GM19463 (cell line): ENCODE results near the gene ABCA8.

Source experiments
- ATAC-seq: cut with Tn5 transposase; IDR thresholded peaks from one replicate; pipeline ENCODE4 v1.9.1; 2021; ENCODE audit warnings: mild to moderate bottlenecking, moderate library complexity; ENCODE audit not compliant: unreplicated experiment

ABCA8 gene

DNA sequence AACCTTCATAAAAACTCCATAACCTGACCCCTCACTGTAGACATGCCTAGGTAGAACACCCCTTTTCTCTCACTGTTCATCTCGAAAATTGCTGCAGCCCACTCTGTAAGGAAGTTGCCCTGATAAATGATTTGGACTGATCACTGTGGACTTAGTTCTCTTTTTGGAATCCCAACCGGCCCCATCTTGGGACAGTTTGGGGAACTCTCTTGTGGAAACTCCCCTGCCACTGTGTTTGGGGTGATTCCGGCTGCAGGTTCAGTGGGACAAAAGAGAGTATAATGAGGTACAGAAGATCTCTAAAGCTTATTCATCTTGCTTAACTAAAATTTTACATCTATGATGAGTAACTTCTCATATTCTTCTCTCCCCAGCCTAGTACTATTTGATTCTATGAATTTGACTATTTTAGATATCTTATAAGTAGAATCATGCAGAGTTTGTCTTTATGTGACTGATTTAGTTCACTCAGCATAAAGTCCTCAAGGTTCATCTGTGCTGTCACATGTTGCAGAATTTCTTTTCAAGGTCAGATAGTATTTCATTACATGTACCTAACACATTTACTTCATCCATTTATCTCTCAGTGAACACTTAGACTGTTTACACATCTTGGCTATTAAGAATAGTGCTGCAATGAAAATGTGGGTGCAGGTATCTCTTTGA lies 84.9 kb downstream of the ABCA8 start:
- no peak for ATAC-seq

DNA sequence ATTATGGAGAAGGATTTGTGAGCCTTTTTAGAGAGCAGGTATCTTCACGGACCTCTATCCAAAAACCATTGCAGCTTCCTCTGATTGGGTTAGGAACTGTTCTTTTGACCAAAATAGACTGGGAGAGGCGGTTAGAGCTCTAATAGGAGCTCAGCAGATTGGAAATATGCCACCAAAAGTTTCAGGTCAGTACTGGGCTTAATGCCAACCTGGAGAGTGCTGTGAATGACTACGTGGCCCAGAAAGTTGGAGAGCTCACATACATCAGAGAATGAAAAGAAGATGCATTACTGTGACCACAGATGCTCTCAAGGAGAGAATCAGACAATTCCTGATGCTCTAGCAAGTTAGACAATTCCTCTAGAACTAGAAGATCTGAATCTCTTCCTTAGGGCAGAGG lies 86.5 kb downstream of the ABCA8 start:
- no peak for ATAC-seq

DNA sequence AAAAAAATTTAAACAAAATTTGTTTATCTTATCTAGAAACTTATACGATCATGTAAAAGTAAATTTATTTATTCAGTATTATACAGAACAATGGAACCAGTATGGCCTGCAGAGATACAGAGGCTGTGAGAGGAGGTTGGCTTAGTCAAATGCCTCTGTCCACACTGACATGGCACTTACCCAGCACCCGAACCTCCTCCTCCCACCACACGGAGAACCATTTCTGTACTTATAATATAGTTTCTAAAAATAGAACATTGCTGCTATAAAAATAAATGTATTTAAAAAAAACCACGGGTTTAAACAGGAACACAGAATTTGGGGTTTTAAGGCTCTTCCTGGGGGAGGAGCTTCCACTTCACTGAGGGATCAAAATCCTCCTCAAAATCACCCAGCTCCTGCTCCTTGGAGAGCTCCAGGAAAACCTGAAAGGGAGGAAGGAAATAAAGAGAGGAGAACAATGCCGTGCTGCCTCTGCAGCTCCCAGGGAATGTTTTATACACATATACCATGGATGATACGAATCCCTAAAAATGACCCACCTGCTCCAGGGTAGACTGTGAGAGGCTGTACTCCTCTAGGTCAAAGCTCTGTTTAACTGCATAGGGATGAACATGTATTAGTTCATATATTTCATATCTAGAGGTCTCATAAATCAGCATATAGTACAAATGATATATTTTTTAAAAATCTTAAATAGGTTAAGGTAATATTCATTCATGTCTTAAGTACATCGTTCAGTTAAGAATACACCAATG lies 87.3 kb downstream of the ABCA8 start:
- no peak for ATAC-seq

DNA sequence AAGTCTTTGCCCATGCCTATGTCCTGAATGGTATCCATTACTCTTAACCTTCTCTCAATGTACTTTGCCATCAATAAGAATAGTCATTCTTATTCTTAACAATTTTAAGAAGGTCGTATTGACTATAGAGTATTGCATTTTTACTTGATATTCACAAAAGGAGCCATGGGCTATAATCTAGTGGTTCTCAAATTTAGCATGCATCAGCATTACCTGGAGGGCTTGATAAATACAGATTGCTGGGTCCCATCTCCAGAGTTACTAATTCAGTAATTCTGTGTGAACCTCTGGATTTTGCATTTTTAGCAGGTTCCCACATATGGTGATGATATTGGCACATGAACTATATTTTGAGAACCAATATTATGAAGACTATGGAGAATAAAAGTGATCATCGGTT lies 89.6 kb downstream of the ABCA8 start:
- no peak for ATAC-seq

DNA sequence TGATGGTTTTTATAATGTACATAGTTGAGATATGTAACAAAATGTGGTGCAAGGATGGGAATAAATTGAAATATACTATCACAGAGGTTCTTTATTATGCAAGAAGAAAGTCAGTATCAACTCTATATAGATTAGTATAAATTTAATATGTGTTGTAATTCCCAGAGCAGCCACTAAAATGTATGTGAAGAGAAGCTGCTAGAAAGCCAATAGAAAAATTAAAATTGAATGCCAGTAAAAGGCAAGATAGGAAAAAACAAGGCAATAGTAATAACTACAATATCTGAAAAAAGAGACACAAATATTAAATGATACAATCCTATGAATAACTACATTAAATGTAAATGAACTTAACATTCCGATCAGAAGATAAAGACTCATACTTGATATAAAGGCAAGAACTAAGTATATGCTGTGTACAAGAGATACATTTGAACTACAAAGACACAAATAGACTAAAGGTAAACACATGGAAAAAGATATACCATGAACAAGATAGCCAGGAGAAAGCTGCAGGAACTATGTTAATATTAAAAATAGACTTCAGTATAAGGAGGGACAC lies 92.0 kb downstream of the ABCA8 start:
- ATAC-seq, result no peak

DNA sequence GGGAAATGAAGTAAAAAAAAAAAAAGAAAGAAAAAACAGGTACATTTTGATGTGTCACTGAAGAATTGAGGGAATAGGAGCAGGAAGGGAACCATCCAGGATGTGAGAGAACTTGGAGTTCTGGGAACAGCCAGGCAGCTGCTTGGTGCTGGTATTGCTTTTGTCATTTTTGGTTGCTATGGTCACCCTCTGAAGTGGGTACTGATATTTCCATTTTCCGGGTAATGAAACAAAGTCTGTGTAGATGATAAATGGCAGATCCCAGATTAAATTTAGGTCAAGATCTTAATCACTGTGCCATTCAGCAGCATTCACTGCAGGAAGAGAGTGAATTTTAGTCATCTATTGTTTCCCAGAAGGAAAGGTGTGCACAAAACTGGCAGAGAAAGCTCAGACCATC lies 93.6 kb downstream of the ABCA8 start:
- ATAC-seq, result no peak

DNA sequence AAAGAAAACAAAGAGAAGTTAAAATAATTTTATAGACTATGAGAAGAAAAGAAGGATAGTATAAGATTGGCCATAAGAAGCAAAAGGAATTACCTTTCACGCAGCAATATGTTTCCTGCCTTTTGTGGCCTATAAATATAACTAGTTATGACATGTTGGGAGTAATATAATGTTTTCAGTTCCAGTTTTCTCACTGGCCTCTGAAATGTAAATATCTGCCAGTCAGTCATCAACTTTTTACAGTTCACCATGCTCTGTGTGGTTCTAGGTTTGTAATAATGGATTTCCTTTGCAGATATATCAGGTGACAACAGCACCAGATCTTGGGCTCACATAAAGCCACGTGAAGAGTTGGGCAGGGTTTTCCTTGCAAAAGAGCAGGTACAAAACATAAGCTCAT lies 94.3 kb downstream of the ABCA8 start:
- no peak for ATAC-seq

DNA sequence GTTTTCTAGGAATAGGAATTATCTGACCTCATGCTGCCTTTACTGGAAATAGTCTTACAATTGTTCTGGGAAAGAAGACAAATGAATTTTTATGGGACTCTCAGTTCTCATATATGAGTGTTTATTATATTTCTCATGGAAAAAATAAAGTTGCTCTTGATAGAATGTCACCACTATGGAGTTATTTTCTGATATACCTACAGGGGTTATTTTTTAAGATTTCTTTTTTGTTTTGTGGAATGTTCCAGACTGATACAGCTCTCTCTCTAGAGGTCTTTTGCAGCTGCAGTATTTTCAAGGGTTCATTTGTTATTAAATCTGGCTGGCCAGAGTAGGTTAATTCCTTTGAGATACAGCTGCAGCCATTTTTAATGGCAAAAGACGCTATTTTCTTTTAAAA lies 100.7 kb downstream of the ABCA8 start:
- no peak for ATAC-seq

DNA sequence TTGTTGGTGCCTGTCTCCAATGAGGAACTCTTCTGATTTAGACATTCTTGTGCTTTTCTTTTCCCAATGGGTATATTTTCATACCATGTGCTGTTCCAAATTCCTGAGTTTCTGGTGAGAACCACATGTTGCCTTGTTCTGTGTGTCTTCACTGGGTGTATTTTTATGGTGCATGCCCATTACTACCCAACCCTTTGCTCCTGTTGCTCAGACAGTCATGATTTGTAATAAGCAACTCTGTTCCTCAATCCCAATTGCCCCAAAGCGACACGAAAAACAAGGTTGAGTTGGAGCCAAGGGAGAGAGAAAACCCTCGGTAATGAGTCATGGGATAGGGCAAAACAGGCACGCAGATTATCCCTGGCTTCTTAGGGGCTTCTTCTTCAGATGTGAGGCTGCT lies 101.8 kb downstream of the ABCA8 start:
- no peak for ATAC-seq

DNA sequence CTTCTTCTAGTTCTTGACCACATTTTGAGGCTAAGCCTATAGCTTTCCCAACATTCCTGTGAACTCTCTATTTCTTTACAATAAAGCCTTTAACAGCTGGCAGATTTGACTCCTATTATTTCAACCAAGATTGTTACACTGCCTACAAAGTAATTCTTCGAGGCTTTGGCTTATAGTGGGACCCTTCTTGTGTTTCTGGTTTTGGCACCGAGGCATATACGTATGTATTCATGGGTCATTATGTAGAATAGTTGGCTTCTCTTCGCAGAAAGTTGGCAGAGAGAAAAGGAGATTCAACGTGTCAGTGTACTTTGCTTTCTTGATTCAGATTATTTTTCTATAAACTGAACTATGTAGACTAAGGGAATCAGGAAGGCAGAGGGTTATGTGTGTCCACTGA lies 102.2 kb downstream of the ABCA8 start:
- ATAC-seq, result no peak

DNA sequence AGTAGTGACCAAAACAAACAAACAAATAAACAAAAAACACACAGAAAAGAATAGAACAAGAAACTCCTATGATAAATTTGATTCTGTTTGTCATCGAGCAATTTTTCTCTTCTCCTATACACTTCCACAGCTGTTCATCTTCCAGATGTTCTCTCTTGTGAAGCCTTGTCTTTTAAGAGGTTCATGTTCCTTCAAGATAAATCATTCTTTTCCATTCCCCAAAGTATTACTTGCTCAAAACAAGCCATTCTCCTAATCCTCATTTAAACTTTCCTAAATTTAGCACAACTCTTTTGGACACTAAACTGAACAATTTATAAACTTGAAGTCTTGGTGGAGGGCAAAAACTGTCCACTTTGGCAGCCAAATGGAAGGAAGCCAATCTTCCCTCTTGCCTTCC lies 103.3 kb downstream of the ABCA8 start:
- ATAC-seq, result no peak

DNA sequence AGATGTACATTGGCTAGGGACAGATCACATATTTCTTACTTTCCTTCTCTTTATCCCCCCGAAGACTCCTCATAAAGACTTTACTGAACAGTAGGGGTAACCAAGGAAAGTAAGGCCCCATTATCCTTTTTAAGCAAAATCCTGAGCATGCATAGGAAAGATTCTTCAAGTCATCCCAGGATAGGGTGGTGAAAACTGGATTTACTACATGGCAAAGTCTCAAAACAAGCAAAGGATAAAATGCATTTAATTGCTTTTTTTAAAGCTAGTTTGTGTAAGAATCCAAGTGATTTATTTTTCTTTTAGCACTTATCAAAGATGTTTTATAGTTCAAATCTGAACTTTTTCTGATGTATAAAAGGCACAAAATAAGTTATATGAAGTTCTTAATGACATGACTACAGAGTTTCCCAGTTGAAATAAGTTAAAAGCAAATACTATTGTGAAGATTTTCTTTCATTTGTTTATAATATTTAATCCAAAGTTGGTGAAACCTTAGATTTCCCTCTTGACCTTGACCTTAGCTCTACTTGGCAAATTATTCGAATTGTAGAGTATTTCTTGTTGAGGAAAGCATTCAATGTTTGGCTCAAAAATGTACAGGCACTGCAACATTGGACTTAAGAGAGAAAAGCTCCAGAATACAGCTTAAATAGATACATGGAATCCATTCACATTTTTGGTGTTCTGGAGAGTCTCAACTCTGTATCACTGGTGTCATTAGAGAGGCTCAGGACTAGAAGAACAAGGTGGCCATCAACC lies 104.3 kb downstream of the ABCA8 start:
- ATAC-seq, result no peak

DNA sequence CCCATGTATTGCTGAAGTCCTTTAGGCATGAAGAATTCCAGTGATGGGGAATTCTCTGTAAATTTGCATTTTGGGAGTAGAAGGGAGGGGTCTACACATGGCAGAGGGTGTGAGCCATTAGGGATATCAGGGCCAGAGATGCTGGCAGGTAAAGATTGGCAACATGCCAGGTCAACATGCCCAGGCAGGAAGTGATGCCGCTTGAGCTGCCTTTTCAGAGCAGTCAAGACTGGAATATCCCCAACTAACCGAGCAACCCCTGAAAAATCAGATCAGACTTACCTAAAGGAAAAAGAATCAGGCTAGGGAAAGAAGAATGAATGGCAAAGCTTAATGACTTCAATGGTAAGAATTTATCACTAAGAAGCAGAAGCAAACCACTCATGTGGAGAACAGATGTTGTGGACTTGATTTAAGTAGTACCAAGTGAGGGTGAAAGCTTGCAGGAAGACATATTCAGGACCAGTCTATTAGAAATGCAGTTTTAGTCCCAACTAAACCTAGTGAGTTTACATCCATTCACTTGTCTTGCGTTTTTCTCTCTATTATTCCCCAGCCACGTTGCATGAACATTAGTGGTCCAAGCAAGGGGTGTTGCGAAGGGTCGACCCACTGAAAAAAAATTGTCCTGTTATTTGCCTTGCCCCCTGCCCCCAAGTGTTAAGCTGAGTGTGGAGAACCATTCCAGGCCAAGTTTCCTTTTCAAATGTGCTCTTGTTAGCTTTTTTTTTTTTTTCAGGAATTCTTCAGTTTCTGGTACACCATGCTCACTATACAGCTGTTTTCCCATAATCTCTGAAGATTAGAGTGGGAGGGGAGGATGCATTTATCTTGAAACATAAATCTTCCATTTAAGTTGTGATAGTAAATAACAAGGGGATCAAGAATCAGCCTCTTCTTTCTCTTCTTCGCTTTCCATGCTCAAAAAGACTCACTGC lies 105.2 kb downstream of the ABCA8 start:
- ATAC-seq, result no peak

DNA sequence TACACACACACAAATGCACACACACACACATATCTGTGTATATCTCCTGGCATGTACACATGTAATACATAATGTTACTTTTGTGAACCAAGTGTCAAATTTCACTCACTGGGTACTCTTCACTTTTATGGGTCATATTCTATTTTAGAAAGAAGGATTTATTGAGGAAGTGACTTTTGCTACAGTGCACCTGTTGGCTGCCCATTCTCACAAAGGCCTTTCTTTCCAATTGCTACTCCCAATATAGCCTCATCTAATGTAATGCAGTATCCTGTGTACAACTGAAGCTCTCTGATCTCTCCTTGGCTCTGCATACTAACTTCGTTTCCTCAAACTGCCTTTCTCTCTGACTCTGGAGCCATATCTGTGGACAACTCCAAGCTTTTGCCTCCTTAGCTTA lies 107.5 kb downstream of the ABCA8 start:
- ATAC-seq, result no peak

DNA sequence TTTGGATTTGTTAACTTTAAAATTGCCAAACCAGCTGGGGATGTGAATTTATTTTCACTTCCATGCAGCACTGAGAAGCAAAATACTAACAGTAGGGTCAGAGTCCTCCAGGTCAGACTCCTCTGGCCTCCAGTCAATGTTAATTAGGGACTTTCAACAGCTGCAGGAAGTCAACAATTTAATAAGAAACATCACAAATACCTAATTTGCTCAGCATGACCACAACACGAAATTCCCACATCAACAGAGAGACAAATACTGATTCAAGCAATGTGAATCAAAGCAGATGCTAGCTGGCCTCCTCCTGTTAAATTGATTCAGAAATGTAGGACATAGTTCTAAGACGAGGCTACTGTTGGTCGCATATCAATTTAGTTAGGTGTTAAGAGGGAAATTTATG lies 111.7 kb downstream of the ABCA8 start:
- peak; percentile 92 for ATAC-seq

DNA sequence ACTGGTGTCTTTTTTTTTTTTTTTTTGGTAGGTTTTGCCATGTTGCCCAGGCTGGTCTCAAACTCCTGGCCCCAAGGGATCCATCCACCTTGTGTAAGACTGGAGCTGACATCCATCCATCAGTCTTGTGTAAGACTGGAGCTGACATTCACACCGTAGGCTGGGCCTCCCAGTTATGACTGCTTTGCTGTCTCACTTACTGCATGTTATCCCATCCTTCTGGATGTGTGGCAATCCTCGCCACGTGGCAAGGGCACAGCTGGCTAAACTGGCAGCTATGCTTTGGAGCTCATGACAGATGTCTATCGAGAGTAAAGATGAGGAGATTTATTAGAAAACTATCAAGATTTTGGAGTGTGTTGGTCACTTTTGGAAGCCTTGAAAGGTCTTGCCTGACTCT lies 115.1 kb downstream of the ABCA8 start:
- no peak for ATAC-seq

DNA sequence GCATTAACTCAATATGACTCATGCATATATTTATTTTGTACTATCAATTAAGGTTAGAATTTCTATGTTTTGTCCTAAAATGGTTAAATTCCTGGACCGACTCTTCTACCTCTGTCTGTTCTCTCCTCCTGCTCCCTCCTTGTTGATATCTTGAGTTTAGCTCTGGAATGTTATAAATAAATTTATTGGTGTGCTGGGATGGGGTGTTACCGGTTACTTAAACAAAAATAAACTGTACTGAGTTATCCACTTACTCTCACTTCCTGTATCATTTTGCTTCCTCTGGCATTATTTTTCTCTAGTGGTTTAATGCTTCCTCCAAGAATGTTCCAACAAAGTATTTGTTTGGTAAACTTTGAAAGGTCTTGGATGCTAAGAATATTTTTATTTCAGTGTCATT lies 120.1 kb downstream of the ABCA8 start:
- ATAC-seq, result no peak

DNA sequence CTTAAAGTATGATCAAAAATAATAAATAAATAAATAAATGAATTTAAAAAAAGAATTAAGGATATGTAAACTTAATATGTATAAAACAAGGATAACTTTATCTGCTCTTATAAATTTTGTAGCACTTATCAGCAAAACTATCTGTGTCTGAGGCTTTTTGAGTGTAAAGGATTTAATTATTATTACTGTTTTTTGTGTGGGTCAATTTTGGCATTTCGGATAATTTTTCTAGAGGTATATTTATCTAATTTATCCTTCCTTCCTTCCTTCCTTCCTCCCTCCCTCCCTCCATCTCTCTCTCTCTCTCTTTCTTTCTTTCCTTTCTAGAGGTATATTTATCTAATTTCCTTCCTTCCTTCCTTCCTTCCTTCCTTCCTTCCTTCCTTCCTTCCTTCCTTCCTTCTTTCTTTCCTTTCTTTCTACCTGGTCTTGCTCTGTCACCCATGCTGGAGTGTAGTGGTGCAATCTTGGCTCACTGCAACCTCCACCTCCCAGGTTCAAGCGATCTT lies 120.8 kb downstream of the ABCA8 start:
- ATAC-seq, result no peak

DNA sequence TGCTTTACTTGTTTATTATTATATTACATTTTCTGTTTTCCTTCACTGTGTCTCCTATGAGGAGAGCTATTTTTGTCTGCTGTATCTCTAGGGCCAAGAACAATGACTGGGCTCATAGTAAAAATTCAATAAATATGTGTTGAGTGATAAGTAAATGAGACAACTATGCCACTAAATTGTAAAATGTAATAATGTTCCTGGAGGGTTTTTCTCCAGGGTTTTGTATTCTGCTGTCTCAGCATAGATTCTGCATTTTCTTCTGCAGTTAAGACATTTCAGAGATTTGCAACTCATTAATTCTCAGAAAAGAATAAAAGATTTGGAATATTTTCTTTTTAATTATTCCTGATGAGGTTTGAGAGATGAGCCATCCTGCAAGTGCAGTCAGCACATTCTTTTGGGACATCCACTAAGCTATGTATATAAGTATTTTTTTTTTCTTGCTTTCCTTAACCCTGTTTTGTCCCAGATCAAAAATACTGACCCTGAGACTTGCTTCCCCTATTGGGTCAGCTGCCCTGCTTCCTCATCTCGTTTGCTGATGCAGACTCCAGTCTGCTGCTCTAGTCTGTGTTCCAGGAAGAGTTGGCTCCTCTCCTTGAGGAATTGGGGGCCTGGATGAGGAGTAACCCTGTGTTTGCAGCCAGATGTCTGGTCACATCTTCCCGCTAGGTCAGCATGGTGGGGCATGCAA lies 122.9 kb downstream of the ABCA8 start:
- ATAC-seq, result no peak

DNA sequence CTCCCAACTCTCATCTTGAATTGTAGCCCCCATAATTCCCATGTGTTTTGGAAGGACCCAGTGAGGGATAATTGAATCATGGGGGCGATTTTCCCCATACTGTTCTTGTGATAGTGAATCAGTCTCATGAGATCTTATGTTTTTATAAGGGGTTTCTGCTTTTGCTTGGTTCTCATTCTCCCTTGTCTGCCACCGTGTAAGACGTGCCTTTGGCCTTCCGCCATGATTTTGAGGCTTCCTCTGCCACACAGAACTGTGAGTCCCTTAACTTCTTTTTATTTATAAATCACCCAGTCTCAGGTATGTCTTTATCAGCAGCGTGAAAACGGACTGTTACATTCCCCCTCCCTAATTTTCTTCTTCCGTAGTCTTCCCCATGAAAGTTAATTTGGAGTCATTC lies 124.0 kb downstream of the ABCA8 start:
- no peak for ATAC-seq
